IMR-90 (cell line): ENCODE results near the gene RTKN. TPM values are rescaled to one million over a fixed set of nuclear protein-coding genes. Genes with fewer than 3 reads are reported as not detected.
A peak's percentile ranks its signal among the peaks of the same experiment; 100 is the strongest.

Experiments used
- ATAC-seq: fragments of 200-7000 bp; cut with Tn5 transposase; 2 replicates; pipeline ENCODE4 v1.9.1; 2020; ENCODE audit warnings: low read depth, mild to moderate bottlenecking, moderate library complexity
- BruUV-seq: library from RNA; stranded (reverse); fragments of 400-500 nt; replicated peaks from 2 replicates; lab custom pipeline; 2021; lab: Mats Ljungman, UMichigan
- CTCF ChIA-PET: fragments of 300-600 bp; formaldehyde crosslinking; extraction: SDS; loops from one replicate; lab custom pipeline; 2021; ENCODE audit warnings: antibody characterized with exemption; lab: Yijun Ruan, JAX
- POLR2A ChIA-PET: fragments of 300-600 bp; sonication (Branson Sonifier 250); formaldehyde crosslinking; loops from one replicate; lab custom pipeline; 2022; ENCODE audit warnings: antibody characterized with exemption; ENCODE audit not compliant: unreplicated experiment; lab: Charles Lee
- DNase-seq: peaks from one replicate; pipeline ENCODE4 v3.0.0; 2013
- H2AFZ ChIP-seq: replicated peaks from 2 replicates; pipeline ENCODE3; 2013; ENCODE audit warnings: low read length, mild to moderate bottlenecking; ENCODE audit not compliant: poor library complexity
- H2AK5ac ChIP-seq: 2 replicates; pipeline ENCODE4 v1.6.1; 2013; ENCODE audit warnings: low read depth, low read length, inconsistent platforms
- H2AK9ac ChIP-seq: replicated peaks from 2 replicates; pipeline ENCODE3; 2013; ENCODE audit warnings: mild to moderate bottlenecking, low read depth, low read length, moderate library complexity; ENCODE audit not compliant: poor library complexity
- H2BK120ac ChIP-seq: 2 replicates; pipeline ENCODE4 v1.6.1; 2013; ENCODE audit warnings: low read depth, low read length, inconsistent platforms
- H2BK15ac ChIP-seq: 3 replicates; pipeline ENCODE4 v1.6.1; 2013; ENCODE audit warnings: low read depth, low read length, inconsistent platforms
- H2BK20ac ChIP-seq: 2 replicates; pipeline ENCODE4 v1.6.1; 2013; ENCODE audit warnings: low read depth, mild to moderate bottlenecking, inconsistent platforms, low read length, moderate library complexity
- H2BK5ac ChIP-seq: 2 replicates; pipeline ENCODE4 v1.6.1; 2013; ENCODE audit warnings: mild to moderate bottlenecking, low read depth, low read length, inconsistent platforms; ENCODE audit not compliant: poor library complexity, severe bottlenecking
- H3K14ac ChIP-seq: replicated peaks from 2 replicates; pipeline ENCODE4 v1.6.1; 2013; ENCODE audit warnings: low read depth, low read length, inconsistent platforms
- H3K18ac ChIP-seq: 2 replicates; pipeline ENCODE4 v1.6.1; 2013; ENCODE audit warnings: low read depth, low read length, control low read depth
- H3K23ac ChIP-seq: 2 replicates; pipeline ENCODE4 v1.6.1; 2013; ENCODE audit warnings: low read depth, low read length, inconsistent platforms
- H3K27ac ChIP-seq: 2 replicates; pipeline ENCODE4 v1.5.1; 2013; ENCODE audit warnings: mild to moderate bottlenecking, control low read depth, low read length; ENCODE audit not compliant: insufficient read depth
- H3K27me3 ChIP-seq: 2 replicates; pipeline ENCODE4 v1.6.1; 2013; ENCODE audit warnings: low read length; ENCODE audit not compliant: control insufficient read depth, insufficient read depth
- H3K36me3 ChIP-seq: 2 replicates; pipeline ENCODE4 v1.6.1; 2013; ENCODE audit warnings: low read length, mixed read lengths; ENCODE audit not compliant: control insufficient read depth, insufficient read depth
- H3K4ac ChIP-seq: 2 replicates; pipeline ENCODE4 v1.6.1; 2013; ENCODE audit warnings: low read depth, low read length, inconsistent platforms
- H3K4me1 ChIP-seq: 2 replicates; pipeline ENCODE4 v1.6.1; 2013; ENCODE audit warnings: low read length, mixed read lengths; ENCODE audit not compliant: control insufficient read depth, insufficient read depth
- H3K4me2 ChIP-seq: 2 replicates; pipeline ENCODE4 v1.6.1; 2013; ENCODE audit warnings: low read depth, mild to moderate bottlenecking, control low read depth, low read length, moderate library complexity
- H3K4me3 ChIP-seq: 2 replicates; pipeline ENCODE4 v1.5.1; 2013; ENCODE audit warnings: low read depth, mild to moderate bottlenecking, control low read depth, low read length, moderate library complexity; ENCODE audit not compliant: insufficient read depth
- H3K56ac ChIP-seq: 2 replicates; pipeline ENCODE4 v1.6.1; 2013; ENCODE audit warnings: low read length, inconsistent platforms; ENCODE audit not compliant: insufficient read depth; ENCODE audit errors: extremely low read depth
- H3K79me1 ChIP-seq, 2 experiments: 2 replicates each; pipeline ENCODE4 v1.6.1; 2013; ENCODE audit warnings: low read length in 2 of 2, inconsistent platforms in 1 of 2, low read depth in 1 of 2
- H3K9ac ChIP-seq: 2 replicates; pipeline ENCODE4 v1.6.1; 2013; ENCODE audit warnings: low read depth, low read length, control low read depth
- H3K9me1 ChIP-seq: 2 replicates; pipeline ENCODE4 v1.6.1; 2013; ENCODE audit warnings: low read length, inconsistent platforms; ENCODE audit not compliant: insufficient read depth
- H3K9me3 ChIP-seq: 2 replicates; pipeline ENCODE4 v1.6.1; 2013; ENCODE audit warnings: low read length; ENCODE audit not compliant: control insufficient read depth, insufficient read depth
- H4K20me1 ChIP-seq: 2 replicates; pipeline ENCODE4 v1.6.1; 2013; ENCODE audit warnings: low read length, inconsistent platforms; ENCODE audit not compliant: insufficient read depth
- H4K5ac ChIP-seq: 2 replicates; pipeline ENCODE4 v1.6.1; 2013; ENCODE audit warnings: mild to moderate bottlenecking, low read depth, low read length, control low read depth
- H4K8ac ChIP-seq, 2 experiments: 2 replicates each; pipeline ENCODE4 v1.6.1; 2013; ENCODE audit warnings: low read depth in 2 of 2, low read length in 2 of 2, control low read depth in 1 of 2, inconsistent platforms in 1 of 2
- H4K91ac ChIP-seq: 2 replicates; pipeline ENCODE4 v1.6.1; 2013; ENCODE audit warnings: low read depth, low read length, inconsistent platforms; ENCODE audit not compliant: insufficient read depth
- MXI1 ChIP-seq: IDR thresholded peaks from 2 replicates; pipeline ENCODE4 v1.6.1; 2012; ENCODE audit warnings: low read depth, mild to moderate bottlenecking, low read length, moderate library complexity, borderline replicate concordance
- RAD21 ChIP-seq: IDR thresholded peaks from 2 replicates; pipeline ENCODE4 v1.6.1; 2012; ENCODE audit warnings: low read length, improper control_type of control experiment
- WGBS, 2 experiments: methylation state at CpG; one replicate each; pipeline versions ENCODE4 v1.1.5 to v1.1.7; 2013; ENCODE audit warnings: missing lambda C conversion rate in 2 of 2; ENCODE audit not compliant: insufficient read length in 1 of 2; ENCODE audit errors: extremely low coverage in 2 of 2; 5-methylcytosine and 5-hydroxymethylcytosine counted together
- dilution Hi-C: fragments of 300-500 bp; cut with HindIII; formaldehyde crosslinking; loops from one replicate; pipeline ENCODE4 v1.14.3; 2018; ENCODE audit warnings: low sequenced_read_pairs; ENCODE audit not compliant: unreplicated experiment
- in situ Hi-C: fragments of 300-500 bp; cut with MboI; formaldehyde crosslinking; loops from 3 replicates; pipeline ENCODE4 v1.14.3; 2019; ENCODE audit warnings: low sequenced_read_pairs, inconsistent platforms, mixed read lengths
- intact Hi-C: fragments of 100-400 bp; cut with micrococcal nuclease; formaldehyde crosslinking; loops from 2 replicates; pipeline ENCODE4 v1.10.0; 2022
- polyA plus RNA-seq, 3 experiments: library from polyadenylated mRNA; depleted of rRNA; stranded (reverse); fragments of >200 nt; gene quantifications; 2 replicates each; pipeline ENCODE4 v1.2.3, GENCODE V29; 2012; ENCODE audit warnings: low replicate concordance in 1 of 3
- total RNA-seq: library from RNA; depleted of rRNA; stranded (reverse); fragments of >200 nt; gene quantifications from 2 replicates; pipeline ENCODE4 v1.2.3, GENCODE V29; 2012

The RTKN gene
- total and polyA plus RNA-seq, 2 of the 4 experiments (the other 2 are of a cell fraction) = 11.1 to 19.7 TPM

GRCh38 chr2:74464406-74464805 lies 22.7 kb upstream of the RTKN start:
- Histone ChIP-seq H3K9ac (peak overlapping the region; percentile 68), H4K5ac (peak overlapping the region; percentile 8; the same call in 1 of the 2 replicates), H3K23ac (peak overlapping the region; percentile 94), H3K79me1 (peaks cover 7 to 46% of the 10 kb centered on the region in 2 experiments; a peak in 3 of 4 replicates), H3K9me3 (no peaks in the 10 kb centered on the region), H3K4me2 (peak overlapping the region; percentile 90), H2AFZ (peak overlapping the region; percentile 98), H3K14ac (peak overlapping the region; percentile 66), H4K8ac (peak overlapping the region; percentile 88 to 97; a peak in 2 of 4 replicates), H2BK120ac (no peak overlapping the region), H2BK5ac (peak overlapping the region; percentile 57), H3K27me3 (no peaks in the 10 kb centered on the region), H3K18ac (no peak overlapping the region), H3K9me1 (no peaks in the 10 kb centered on the region), H2BK20ac (no peak overlapping the region), H3K27ac (peak overlapping the region; percentile 60), H2AK9ac (peak overlapping the region; percentile 97), H3K56ac (peak overlapping the region; percentile 10; the same call in 1 of the 2 replicates), H4K20me1 (no peaks in the 10 kb centered on the region), H3K4me3 (peak overlapping the region; percentile 89), H4K91ac (peak overlapping the region; percentile 23), H3K4me1 (peaks cover 3% of the 10 kb centered on the region), H2BK15ac (no peak overlapping the region), H2AK5ac (peak overlapping the region; percentile 97), H3K36me3 (peaks cover 21% of the 10 kb centered on the region), H3K4ac (peak overlapping the region; percentile 83)
- no TSS peak for BruUV-seq
- DNase-seq = no peak
- POLR2A ChIA-PET = no interaction called here
- in situ Hi-C loops = no loop called here
- 0% methylated on average over 4 of the region's 13 CpGs; no CpG with 5 or more reads in 1 of the 2 experiments for WGBS, 2 experiments
- 0 out of 2 replicates have a peak, but pooled peaks have one; percentile 46 for TF ChIP-seq MXI1
- TF ChIP-seq RAD21 = no peak
- ATAC-seq = peak; percentile 9
- dilution Hi-C loops = no loop called here
- CTCF ChIA-PET = no interaction called here
- intact Hi-C loops = no loop called here
